KOPT-K1 (cell line): ENCODE measurements around the gene MAP3K21.

Source experiments
- H3K27ac ChIP-seq: fragments of 200-600 bp; sonication (generic); 2 replicates; pipeline ENCODE4 v1.5.1; 2016; ENCODE audit warnings: antibody characterized with exemption, mild to moderate bottlenecking, low read depth, low read length; ENCODE audit not compliant: poor library complexity, severe bottlenecking
- H3K36me3 ChIP-seq: fragments of 200-600 bp; sonication (generic); 2 replicates; pipeline ENCODE4 v1.5.1; 2017; ENCODE audit warnings: antibody characterized with exemption, mild to moderate bottlenecking, low read length, moderate library complexity; ENCODE audit not compliant: insufficient read depth
- H3K9me3 ChIP-seq: fragments of 200-600 bp; sonication (generic); 2 replicates; pipeline ENCODE4 v1.5.1; 2017; ENCODE audit warnings: antibody characterized with exemption, low read length, mild to moderate bottlenecking; ENCODE audit not compliant: insufficient read depth, poor library complexity, severe bottlenecking

MAP3K21 gene

GRCh38 chr1:233383984-233384383 lies 56.5 kb downstream of the MAP3K21 start:
- H3K9me3 ChIP-seq: peaks cover 13% of the 10 kb centered on the region
- no peak overlapping the region for H3K27ac ChIP-seq
- no peaks in the 10 kb centered on the region for H3K36me3 ChIP-seq

- Histone ChIP-seq H3K9me3 (peaks cover 13% of the 10 kb centered on the region), H3K36me3 (no peaks in the 10 kb centered on the region), H3K27ac (no peak overlapping the region)
These were observed 58.8 kb downstream of the MAP3K21 start for GRCh38 chr1:233386336-233386735.

GRCh38 chr1:233387585-233387984 lies 60.1 kb downstream of the MAP3K21 start:
- H3K27ac ChIP-seq: no peak overlapping the region
- H3K36me3 ChIP-seq: no peaks in the 10 kb centered on the region
- H3K9me3 ChIP-seq: peaks cover 8% of the 10 kb centered on the region

GRCh38 chr1:233389169-233389568 lies 61.6 kb downstream of the MAP3K21 start:
- H3K27ac ChIP-seq: no peak overlapping the region
- no peaks in the 10 kb centered on the region for H3K9me3 ChIP-seq
- H3K36me3 ChIP-seq: no peaks in the 10 kb centered on the region

GRCh38 chr1:233389893-233390292 lies 62.4 kb downstream of the MAP3K21 start:
- Histone ChIP-seq H3K27ac (no peak overlapping the region), H3K9me3 (no peaks in the 10 kb centered on the region), H3K36me3 (no peaks in the 10 kb centered on the region)

- no peaks in the 10 kb centered on the region for H3K36me3 ChIP-seq
- H3K9me3 ChIP-seq: no peaks in the 10 kb centered on the region
- no peak overlapping the region for H3K27ac ChIP-seq
These were observed 63.6 kb downstream of the MAP3K21 start for GRCh38 chr1:233390842-233391737.

- H3K36me3 ChIP-seq: no peaks in the 10 kb centered on the region
- H3K27ac ChIP-seq: no peak overlapping the region
- H3K9me3 ChIP-seq: no peaks in the 10 kb centered on the region
These were observed 65.7 kb downstream of the MAP3K21 start for GRCh38 chr1:233393084-233393840.

- Histone ChIP-seq H3K9me3 (no peaks in the 10 kb centered on the region), H3K36me3 (no peaks in the 10 kb centered on the region), H3K27ac (no peak overlapping the region)
These were observed 66.6 kb downstream of the MAP3K21 start for GRCh38 chr1:233393926-233394680.

- Histone ChIP-seq H3K9me3 (no peaks in the 10 kb centered on the region), H3K36me3 (no peaks in the 10 kb centered on the region), H3K27ac (no peak overlapping the region)
These were observed 67.6 kb downstream of the MAP3K21 start for GRCh38 chr1:233394860-233395717.

- Histone ChIP-seq H3K27ac (no peak overlapping the region), H3K36me3 (no peaks in the 10 kb centered on the region), H3K9me3 (no peaks in the 10 kb centered on the region)
These were observed 68.5 kb downstream of the MAP3K21 start for GRCh38 chr1:233395863-233396646.

- Histone ChIP-seq H3K27ac (no peak overlapping the region), H3K36me3 (no peaks in the 10 kb centered on the region)
These were observed 78.9 kb downstream of the MAP3K21 start for GRCh38 chr1:233406339-233406960.

GRCh38 chr1:233406994-233407631 lies 79.6 kb downstream of the MAP3K21 start:
- Histone ChIP-seq H3K9me3 (peaks cover 19% of the 10 kb centered on the region), H3K27ac (no peak overlapping the region)

More at GRCh38 chr1:233406339-233406960, 78.9 kb downstream of the MAP3K21 start:
- peaks cover 19% of the 10 kb centered on the region for H3K9me3 ChIP-seq

GRCh38 chr1:233409540-233409939 lies 82.0 kb downstream of the MAP3K21 start:
- Histone ChIP-seq H3K27ac (no peak overlapping the region), H3K9me3 (peaks cover 19% of the 10 kb centered on the region), H3K36me3 (no peaks in the 10 kb centered on the region)

More at GRCh38 chr1:233406994-233407631, 79.6 kb downstream of the MAP3K21 start:
- H3K36me3 ChIP-seq: no peaks in the 10 kb centered on the region
